AG08396 (cell line): ENCODE measurements around the gene ADCY3.

ENCODE experiments used
- DNase-seq: peaks from one replicate; pipeline ENCODE4 v3.0.0; 2012; ENCODE audit warnings: low spot score, mixed read lengths

ADCY3 gene

DNA sequence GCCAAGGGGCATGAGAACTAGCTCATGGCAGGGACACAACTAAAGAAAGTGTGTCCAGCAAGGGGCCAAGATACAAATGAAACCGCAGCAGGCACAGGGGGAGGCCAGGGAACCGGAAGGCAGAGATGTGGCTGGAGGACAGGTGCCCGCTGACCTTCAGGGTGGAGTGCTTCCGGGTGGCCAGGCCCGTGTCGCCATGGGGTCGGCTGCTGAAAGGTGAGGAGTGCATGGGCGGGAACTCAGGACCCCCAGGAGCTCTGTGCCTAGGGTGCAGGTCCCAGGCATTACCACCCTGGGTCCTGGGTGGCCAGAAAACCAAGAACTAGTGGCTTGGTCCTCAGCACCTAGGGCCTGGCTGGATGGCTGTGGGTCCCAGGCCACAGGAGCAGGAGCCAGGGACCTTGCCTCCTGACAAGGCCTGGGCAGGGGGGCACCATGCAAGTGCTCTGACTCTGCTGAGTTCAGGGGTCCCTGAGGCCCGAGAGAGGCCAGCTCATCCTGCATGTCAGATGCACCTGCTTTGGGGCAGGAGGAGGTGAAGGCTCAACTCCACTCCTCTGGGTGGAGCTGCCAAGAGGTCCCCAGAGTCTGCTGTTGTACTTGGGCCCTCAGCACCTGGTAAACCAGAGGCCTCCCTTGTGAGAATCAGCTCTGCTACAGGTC lies 75.9 kb downstream of the ADCY3 start:
- DNase-seq = no peak

DNA sequence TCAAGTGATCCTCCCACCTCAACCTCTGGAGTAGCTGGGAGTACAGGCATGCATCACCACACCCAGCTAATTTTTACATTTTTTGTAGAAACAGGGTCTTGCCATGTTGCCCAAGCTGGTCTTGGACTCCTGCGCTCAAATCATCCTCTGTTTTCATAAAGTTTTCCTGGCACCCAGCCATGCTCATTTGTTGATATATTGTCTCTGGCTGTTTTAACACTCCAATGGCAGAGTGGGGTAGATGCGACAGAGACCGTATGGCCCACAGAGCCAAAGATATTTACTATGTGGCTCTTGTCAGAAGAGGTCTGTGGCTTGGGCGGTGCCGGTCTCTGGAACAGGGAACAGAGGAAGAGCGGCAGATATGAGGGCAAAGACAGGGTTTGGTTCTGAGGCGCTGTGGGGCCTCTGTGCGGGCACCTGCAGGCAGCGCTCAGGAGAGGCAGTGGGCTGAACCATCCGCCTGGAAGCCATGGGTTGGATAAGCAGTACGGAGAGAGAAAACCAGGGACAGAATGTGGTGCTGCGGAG lies 76.6 kb downstream of the ADCY3 start:
- no peak for DNase-seq

DNA sequence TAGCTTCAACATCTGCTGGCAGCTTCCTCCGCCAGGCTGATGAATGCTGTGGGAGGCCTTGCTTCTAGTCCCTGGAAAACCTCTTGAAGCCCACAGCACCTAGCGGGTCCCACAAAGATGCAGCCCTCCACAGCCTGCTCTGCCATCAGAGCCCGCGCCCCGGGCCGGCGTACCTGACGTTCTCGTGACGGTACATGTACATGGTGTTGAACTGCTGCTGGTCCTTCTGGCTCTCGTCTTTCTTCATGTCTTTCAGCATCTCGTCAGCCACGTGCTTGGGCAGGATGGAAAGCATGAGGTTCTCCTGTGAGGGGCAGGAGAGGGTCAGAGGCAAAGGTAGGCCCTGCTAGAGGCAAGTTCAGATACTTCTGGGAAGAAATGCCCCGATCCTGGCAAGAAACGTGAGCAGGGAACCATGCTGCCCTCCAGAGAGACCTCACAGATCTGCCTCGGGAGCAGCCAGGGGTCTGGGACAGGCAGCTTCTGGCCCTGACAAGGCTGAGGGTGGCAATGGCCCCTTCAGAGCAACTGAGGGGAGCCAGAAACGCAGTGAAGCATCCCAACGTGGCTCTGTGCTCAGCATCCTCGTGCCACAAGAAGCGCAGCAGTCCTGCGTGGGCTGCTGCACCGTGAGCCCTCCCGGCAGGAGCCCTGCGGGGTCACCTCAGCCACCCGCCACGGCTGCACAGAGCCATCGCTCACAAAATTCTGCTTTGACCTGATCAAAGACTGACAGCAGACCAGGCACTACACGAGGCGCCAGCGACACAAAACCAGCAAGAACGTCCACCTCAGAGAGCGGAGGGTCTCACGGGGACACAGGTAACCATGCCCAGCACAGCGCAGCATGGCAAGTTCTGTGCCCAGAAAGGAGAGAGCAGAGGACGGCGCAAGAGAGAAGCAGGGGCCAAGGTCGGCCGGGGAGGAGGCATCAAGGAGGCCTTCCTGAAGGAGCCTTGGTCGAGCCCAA lies 77.7 kb downstream of the ADCY3 start:
- DNase-seq = no peak

DNA sequence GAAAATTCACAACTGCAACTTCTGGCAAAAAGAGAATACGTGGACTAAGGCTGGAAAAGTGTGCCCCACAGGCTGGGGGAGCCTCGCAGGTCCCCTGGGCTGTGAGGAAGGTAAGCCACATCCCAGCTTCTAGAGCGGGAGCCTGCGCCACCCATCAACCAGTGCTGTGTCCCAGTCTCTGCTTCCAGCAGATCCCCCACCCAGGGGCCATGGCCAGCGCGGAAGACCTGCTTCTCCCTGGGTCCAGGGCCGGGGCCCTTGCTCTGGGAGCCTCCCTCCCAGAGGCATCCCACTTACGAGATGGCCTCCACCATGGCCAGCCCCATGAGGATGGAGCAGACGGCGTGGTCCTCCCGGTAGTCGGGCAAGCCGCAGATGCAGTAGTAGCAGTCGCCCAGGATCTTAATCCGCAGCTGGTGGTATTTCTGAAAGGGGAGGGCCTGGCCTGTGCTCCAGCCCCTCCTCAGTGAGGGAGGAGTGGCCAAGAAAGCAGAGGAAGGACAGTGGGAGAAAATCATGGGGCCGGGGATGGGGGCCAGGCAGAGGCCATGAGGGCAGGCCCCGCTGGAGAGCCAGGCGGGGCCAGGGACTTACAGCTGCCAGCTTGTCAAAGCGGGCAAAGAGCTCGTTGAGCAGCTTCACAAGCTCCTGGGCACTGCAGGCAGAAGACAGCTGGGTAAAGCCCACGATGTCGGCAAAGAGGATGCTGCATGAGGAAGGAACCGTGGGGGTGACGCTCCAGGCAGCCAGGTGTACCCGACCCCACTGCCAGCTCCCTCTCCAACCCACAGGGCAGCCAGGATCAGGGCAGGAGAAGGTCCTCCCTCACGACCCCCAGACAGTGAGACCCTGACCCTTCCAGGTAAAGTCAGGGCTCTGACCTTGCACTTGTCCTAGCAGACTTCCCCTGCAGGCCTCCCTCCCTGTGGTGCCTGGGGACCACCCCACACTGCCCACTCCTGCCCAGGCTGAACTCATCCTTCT lies 78.8 kb downstream of the ADCY3 start:
- DNase-seq = no peak

DNA sequence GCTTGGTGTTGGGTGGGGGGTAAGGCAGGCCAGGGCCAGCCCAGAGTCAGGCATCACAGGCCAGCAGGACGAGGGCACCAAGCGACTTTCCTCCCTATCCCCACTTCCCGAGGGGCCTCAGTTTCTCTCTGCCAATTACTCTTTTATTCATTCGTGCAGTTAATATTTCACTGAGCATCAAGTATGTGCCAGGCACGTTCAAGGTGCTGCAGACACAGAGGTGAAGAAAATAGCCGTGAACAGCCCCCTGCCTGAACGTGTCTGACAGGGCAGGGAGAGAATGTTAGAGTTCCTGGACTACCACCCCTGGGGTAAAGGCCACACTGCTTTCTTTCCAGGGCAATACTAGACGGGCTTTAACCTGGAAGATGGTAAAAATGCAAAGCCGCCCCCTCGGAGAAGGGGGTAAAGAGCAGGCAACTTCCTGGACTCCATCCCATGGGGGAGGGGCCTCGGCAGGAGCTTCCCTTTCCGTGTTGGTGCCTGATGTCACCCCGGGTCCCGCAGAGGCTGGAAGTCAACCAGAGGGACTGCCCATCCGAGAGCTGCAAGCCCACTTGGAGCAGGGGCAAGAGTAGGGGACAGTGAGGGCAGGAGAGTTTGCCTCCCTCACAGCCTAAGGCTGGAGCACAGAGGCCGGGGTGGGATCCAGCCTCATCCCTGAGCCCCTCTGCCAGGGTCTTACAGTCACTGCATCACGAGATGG lies 79.7 kb downstream of the ADCY3 start:
- no peak for DNase-seq

DNA sequence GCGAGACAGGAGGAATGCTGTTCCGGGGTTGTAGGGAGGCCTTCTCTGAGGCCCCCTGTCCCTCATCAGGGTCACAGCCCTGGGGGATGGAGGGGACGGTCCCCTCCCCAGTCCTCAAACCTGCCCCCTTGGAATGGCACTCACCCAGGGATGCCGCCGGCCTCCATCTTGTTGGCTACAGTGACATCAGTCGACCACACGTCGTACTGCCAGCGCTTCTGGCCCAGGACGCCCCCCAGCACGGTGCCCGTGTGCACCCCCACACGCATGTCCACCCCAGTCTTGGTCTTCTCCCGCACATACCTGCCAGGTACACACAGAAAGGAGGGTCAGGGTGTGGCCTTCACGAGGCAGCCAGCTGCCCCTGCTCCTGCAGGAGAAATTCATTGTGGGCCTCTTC lies 80.3 kb downstream of the ADCY3 start:
- DNase-seq = no peak

DNA sequence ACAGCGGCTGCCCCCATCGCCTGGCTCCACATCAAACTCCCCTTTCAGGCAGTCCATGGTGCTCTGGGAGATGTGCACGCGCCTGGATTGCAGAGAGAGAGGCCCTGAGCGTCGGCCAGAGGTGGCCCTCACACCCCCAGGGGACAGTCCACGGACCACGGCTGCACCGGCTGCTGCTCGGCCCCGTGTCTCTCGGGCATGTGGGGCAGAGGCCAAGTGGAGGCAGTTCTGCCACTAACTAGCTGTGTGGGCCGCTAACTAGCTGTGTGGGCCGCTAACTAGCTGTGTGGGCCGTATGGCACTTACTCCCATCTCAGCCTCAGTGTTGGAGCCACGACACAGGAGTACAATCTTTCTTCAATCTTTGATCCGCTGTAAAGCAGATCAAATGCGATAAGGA lies 81.5 kb downstream of the ADCY3 start:
- DNase-seq = no peak

DNA sequence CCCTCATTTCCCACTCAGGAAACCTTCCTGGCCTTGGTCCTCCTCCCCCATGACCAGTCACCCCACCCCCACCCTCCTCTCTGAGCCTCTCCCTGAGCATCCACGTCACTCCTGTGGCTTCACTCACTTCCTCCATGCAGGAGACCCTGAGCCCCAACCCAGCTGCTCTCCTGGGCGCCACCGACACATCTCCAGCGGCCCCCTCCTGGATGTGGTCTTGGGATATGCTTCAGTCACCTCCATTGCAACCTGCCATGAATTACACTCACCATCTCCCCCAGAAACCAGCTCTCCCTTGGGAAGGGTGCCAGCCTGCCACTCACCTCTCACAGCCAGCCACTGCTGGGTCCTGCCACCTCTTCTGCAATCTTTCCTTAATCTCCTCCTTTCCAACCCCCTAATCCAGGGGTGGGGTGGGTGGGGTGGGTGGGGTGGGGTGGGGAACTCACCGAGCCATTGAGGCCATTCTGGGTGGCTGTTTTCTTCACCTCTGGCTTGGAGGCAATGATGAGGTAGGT lies 82.0 kb downstream of the ADCY3 start:
- DNase-seq = no peak

DNA sequence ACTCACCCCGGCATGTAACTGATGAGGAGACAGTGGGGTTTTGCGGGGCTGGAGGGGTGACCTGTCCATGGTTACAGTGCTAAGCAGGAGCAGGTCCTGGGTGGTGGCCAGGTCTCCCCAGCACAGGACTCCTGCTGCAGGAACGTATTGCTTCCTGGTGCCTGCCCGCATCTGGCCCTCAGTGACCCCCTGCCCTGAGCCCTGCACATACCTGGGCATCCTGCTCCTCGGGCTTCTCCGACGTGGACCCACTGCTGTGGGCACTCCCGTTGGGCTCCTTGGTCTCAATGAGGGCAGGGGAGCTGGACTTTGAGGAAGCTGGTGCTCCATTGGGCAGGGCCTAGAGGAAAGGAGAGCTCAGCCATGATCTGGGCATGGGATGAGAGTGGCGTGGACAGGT lies 83.3 kb downstream of the ADCY3 start:
- DNase-seq = no peak

DNA sequence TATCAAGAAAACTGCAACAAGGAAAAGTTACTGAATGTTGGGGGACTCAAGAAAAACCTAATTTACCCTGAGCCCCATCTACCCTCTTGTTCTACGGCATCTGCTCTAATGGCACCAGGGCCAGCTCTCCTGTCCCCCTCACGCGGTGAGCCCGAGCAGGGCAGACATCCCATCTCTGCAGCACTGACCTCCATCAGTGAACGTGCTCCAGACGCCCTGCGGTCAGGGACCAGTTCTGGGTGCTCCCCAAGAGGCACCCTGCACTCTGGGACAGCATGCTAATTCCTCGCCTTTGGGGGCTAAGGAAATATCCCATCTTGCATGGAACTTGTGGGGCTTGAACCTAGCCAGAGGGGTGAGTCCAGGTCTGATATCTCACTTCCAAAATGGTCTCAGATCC lies 83.8 kb downstream of the ADCY3 start:
- no peak for DNase-seq

DNA sequence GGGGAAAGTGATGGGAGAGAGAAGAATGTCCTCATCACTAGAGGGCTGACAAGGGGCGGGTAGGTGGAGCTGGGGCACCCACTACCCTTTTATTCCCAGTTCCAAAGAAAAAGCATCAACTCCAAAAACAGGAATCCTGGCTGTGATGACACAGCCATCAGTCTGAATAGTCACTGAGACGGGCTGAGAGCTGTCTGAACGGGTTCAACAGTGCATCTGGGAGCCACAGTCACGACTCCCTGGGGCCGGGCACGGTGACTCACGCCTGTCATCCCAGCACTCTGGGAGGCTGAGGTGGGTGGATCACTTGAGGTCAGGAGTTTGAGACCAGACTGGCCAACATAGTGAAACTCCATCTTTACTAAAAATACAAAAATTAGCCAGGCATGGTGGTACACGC lies 84.6 kb downstream of the ADCY3 start:
- peak; percentile 75 for DNase-seq

DNA sequence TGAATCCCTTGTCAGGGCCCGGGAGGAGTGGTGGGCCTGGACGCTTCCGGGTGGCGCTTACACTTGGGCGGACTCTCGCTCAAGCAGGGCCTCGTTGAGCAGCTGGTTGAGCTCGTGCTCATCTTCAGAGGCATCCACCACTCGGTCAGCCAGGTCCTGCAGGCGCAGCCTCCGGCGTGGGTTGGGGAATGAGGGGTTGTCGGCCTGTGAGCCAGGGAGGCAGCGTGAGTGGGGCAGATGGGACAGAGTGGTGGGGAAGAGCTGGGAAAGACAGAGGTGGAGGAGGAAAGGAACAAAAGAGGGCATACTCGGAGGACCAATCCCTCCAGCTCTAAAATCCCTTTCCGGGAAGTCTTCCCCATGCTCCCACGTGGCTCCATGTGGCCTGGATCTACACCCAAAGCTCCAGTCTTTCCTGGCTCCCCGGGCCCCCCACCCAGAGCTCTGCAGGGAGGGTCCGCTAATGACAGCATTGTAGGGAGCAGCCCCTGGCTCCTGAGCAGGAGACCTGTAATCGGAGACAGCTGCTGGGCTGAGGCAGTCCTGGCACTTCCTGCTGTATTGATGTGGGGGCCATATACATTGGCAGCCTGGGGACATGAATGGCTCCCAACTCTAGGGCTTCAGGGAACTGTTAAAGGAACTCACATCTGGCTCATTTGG lies 85.2 kb downstream of the ADCY3 start:
- DNase-seq = no peak

DNA sequence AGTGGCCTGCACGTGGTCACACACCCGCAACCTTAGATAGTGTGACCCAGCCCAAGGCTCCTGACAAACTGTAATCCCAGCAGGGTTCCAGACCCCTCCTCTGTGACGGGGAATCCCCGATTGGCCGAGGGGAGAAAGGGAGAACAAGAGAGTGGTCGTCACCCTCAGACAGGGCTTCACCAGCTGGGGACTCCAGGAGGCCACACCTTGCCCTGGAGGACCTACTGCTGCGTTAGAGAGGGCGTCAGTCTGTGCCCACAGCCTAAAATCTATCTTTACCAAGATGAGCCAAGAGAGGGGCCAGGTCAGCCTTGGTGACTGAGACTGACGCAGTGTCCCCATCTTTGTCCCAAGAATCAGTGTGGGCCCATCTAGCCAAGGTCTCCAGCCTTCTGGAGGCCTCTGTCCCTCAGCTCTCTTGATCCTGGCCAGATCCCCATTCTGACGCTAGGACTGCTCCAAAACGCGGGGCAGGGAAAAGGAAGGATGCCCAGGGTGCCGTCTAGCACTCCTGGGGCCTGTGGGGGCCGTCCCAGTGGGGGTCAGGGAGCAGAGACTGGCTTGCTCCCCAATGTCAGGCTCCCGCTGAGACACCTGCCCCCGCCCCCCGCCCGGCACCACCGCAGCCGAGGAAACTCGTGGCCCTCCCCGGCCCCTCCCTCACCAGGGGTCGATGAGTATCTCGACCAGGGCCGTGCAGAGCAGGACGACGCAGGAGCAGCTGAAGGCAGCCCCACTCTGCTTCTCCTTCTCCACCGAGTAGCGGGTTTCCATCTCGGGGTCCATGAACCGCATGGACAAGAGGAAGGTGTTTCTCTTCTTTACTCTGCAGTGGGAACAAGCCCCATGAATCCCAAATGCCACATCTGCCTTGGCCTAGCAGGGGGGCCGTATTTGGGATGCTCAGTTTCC lies 86.0 kb downstream of the ADCY3 start:
- no peak for DNase-seq

DNA sequence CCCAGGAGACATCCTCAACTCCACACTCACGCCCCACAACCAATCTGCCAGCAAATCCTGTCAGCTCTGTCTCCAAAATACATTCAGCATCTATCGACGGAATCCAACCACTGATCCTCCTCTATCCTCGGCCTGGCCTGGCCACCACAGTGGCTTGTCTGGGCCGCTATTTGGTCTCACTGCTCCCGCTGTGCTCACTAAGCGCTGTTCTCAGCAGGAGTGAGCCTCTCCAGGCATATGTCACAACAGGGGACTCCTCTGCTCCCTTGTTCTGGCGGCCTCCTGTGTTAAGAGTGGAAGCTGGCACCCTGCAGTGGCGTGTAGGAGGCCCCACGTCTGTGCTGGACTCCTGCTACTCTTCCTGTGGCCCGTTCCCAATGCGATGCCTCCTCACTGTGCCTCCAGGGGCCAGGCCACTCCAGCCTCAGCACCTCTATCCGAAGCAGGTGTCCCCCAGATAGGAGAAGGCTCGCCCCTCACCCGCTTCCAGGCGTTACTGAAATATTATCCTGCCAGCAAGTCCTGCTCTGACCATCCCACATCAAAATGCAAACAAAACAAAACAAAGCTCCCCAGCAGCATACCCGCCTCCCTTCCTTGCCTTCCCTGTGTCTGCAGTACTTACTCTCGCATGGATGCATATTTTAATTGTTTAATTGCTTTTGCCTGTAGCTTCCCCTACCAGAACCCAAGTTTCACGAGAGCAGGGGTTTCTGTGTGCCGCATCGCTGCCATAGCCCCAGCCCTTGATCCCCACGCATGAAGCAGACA lies 86.9 kb downstream of the ADCY3 start:
- no peak for DNase-seq

DNA sequence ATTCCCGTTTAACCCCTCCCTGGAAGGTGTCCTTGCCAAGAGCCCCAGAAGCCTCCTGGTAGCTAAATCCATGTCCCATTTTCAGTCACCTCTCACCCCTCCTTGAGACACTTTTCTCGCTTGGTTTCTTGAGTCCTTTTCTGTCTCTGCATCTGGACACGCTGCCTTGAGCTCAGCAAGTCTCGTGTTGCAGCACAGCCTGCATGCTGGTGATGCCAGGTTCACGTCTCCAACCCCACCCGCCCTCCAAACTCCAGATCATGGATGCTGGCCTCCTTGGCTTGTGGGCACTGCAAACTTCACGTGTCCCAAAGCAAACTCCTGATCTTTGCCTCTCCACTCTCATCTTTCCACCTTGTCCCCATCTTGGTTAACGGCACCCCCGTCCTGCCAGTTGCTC lies 87.5 kb downstream of the ADCY3 start:
- DNase-seq = no peak

DNA sequence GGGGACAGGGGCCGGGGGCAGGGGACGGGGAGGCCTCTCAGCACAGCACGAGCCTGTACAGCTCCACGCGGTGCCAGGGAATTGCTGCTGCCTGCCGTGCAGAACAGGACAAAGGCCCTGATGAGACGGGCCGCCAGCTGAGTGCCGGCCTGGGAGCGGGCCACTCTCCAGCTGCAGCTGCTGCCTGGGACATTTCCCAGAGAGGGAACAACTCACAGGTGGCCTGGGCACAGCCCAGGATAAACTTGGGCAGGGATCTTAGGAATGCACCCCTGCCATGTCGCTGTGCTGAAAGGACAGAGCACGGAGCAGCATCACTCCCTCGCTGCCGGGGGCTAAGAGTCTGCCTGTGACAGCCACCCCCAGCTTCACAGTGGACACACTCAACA lies 88.0 kb downstream of the ADCY3 start:
- no peak for DNase-seq

DNA sequence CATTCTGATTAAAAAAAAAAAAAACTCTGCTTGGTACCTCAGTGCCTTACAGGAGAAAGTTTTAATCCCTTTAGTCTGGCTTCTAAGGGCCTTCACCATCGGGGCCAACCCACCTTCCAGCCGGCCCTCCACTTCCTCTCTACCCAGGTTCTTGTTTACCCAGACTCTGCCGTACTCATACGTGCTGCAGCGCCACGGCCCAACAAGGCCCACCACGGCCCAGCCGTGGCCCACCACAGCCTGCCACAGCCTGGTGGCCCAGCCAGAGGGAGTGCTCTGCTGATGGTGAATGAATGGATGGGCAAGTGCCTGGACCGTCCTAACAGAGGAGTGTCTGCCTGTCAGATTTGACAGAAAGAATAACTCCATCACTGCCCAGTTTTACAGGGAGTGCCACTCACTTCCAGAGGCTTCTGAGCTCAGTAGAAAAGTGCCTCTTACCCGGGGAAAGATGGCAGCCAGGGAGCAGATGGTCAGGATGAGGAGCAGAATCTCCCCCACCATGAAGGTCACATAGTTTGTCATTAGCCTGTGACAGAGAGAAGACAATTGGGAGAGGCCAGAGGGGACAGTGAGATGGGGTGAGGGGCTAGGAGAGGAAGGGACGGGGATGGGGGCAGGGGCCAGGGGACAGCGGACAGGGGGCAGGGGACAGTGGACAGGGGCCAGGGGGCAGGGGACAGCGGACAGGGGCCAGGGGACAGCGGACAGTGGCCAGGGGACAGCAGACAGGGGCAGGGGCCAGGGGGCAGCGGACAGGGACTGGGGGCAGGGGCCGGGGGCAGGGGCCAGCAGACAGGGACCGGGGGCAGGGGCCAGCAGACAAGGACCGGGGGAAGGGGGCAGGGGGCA lies 88.6 kb downstream of the ADCY3 start:
- no peak for DNase-seq

DNA sequence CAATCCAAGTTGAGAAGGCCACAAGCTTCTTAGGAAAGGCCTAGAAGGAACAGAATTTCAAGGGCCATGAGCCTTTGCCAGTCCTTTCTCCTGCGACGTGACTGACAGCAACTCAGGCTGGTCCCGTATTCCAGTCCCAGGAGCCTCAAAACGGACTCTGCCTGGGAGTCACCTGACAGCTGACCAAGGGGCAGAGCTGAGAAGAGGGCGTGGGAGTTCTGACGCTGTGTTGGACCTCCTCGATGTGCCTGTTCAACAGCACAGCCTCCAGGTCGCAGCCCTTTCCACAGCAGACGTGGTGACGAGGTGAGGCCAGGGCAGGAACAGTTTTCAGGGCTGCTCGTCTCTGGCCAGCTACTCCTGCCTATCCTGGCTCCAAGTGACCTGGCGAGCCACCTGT lies 89.3 kb downstream of the ADCY3 start:
- DNase-seq = no peak
